ENCODE data around the gene MAST4. TPM values are rescaled to one million over a fixed set of nuclear protein-coding genes. Genes with fewer than 3 reads are reported as not detected.

MAST4 gene
- total and polyA plus RNA-seq, 2 donors (not counting 1 experiment from before 2014, with no cell fraction given), result 7.0 to 15.2 TPM

GRCh38 chr5:66554884-66555283 is 41.3 kb upstream of the MAST4 start:
- H2AFZ ChIP-seq (ENCODE audit: low read length), result no peak overlapping the region
- no peaks in the 10 kb centered on the region for H3K36me3 ChIP-seq (ENCODE audit: control insufficient read depth, insufficient read depth, low read length)
- no peaks in the 10 kb centered on the region for H4K20me1 ChIP-seq (ENCODE audit: control insufficient read depth, extremely low read depth, insufficient read depth, low read length)
- no peak overlapping the region for H3K9ac ChIP-seq (ENCODE audit: insufficient read depth, low read length)
- H3K9me3 ChIP-seq (ENCODE audit: control insufficient read depth, insufficient read depth, low read depth, low read length), result no peaks in the 10 kb centered on the region
- DNase-seq (ENCODE audit: low read depth in 2 of 2), result no peak
- no peaks in the 10 kb centered on the region for H3K79me2 ChIP-seq (ENCODE audit: control insufficient read depth, insufficient read depth, low read length)
- H3K4me2 ChIP-seq (ENCODE audit: extremely low read depth, insufficient read depth, low read length), result no peak overlapping the region
- no peaks in the 10 kb centered on the region for H3K27me3 ChIP-seq (ENCODE audit: control insufficient read depth, insufficient read depth, low read length)
- H3K4me1 ChIP-seq (ENCODE audit: control insufficient read depth, extremely low read depth, insufficient read depth, low read length), result no peaks in the 10 kb centered on the region
- TF ChIP-seq CTCF (conservative IDR thresholded peaks at IDR 0.05 in 1 of 2, IDR thresholded peaks at IDR 0.05 in 1 of 2; ENCODE audit: low read depth in 1 of 2, low read length in 2 of 2), result no peak
- no peak for TF ChIP-seq EZH2 (IDR thresholded peaks at IDR 0.05; ENCODE audit: low read length, missing control alignments)
- no peak overlapping the region for H3K27ac ChIP-seq (ENCODE audit: insufficient read depth, low read length)
- H3K4me3 ChIP-seq (replicated peaks in 1 of 4; ENCODE audit: control extremely low read depth in 1 of 4, insufficient read depth in 1 of 4, low read depth in 3 of 4, low read length in 4 of 4), result no peak overlapping the region

DNA sequence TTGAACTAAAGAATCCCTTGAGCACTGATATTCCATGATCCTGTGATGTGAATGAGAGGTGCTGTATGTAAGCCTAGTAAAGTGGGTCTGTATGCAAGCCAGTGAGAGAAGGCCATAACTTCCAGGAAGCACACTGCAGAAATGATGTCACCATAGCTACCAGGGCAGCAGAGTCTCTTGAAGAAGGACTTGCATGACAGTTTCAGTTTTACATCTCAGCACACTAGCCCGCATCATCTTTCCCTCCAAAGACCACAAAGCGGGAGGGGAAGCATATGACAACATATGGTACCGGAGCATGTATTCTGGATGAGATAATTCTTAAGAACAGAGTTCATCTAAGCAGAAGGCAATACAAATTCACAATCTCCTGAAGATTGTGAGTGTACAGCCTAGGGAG is 37.6 kb upstream of the MAST4 start:
- Histone ChIP-seq H3K4me2 (ENCODE audit: extremely low read depth, insufficient read depth, low read length) (no peak overlapping the region), H3K9ac (ENCODE audit: insufficient read depth, low read length) (no peak overlapping the region), H3K79me2 (ENCODE audit: control insufficient read depth, insufficient read depth, low read length) (no peaks in the 10 kb centered on the region), H3K4me3 (replicated peaks in 1 of 4; ENCODE audit: control extremely low read depth in 1 of 4, insufficient read depth in 1 of 4, low read depth in 3 of 4, low read length in 4 of 4) (no peak overlapping the region), H4K20me1 (ENCODE audit: control insufficient read depth, extremely low read depth, insufficient read depth, low read length) (no peaks in the 10 kb centered on the region), H3K36me3 (ENCODE audit: control insufficient read depth, insufficient read depth, low read length) (no peaks in the 10 kb centered on the region), H3K4me1 (ENCODE audit: control insufficient read depth, extremely low read depth, insufficient read depth, low read length) (no peaks in the 10 kb centered on the region), H2AFZ (ENCODE audit: low read length) (no peak overlapping the region), H3K27ac (ENCODE audit: insufficient read depth, low read length) (no peak overlapping the region), H3K9me3 (ENCODE audit: control insufficient read depth, insufficient read depth, low read depth, low read length) (no peaks in the 10 kb centered on the region), H3K27me3 (ENCODE audit: control insufficient read depth, insufficient read depth, low read length) (no peaks in the 10 kb centered on the region)
- no peak for DNase-seq (ENCODE audit: low read depth in 2 of 2)
- TF ChIP-seq CTCF (conservative IDR thresholded peaks at IDR 0.05 in 1 of 2, IDR thresholded peaks at IDR 0.05 in 1 of 2; ENCODE audit: low read depth in 1 of 2, low read length in 2 of 2), result no peak
- no peak for TF ChIP-seq EZH2 (IDR thresholded peaks at IDR 0.05; ENCODE audit: low read length, missing control alignments)

- no peak overlapping the region for H2AFZ ChIP-seq (ENCODE audit: low read length)
- no peak for DNase-seq (ENCODE audit: low read depth in 2 of 2)
- H3K36me3 ChIP-seq (ENCODE audit: control insufficient read depth, insufficient read depth, low read length), result no peaks in the 10 kb centered on the region
- H3K79me2 ChIP-seq (ENCODE audit: control insufficient read depth, insufficient read depth, low read length), result no peaks in the 10 kb centered on the region
- no peaks in the 10 kb centered on the region for H4K20me1 ChIP-seq (ENCODE audit: control insufficient read depth, extremely low read depth, insufficient read depth, low read length)
- H3K27me3 ChIP-seq (ENCODE audit: control insufficient read depth, insufficient read depth, low read length), result no peaks in the 10 kb centered on the region
- no peak overlapping the region for H3K4me3 ChIP-seq (replicated peaks in 1 of 4; ENCODE audit: control extremely low read depth in 1 of 4, insufficient read depth in 1 of 4, low read depth in 3 of 4, low read length in 4 of 4)
- no peak overlapping the region for H3K4me2 ChIP-seq (ENCODE audit: extremely low read depth, insufficient read depth, low read length)
- no peaks in the 10 kb centered on the region for H3K9me3 ChIP-seq (ENCODE audit: control insufficient read depth, insufficient read depth, low read depth, low read length)
- H3K4me1 ChIP-seq (ENCODE audit: control insufficient read depth, extremely low read depth, insufficient read depth, low read length), result no peaks in the 10 kb centered on the region
- TF ChIP-seq EZH2 (IDR thresholded peaks at IDR 0.05; ENCODE audit: low read length, missing control alignments), result no peak
- no peak for TF ChIP-seq CTCF (conservative IDR thresholded peaks at IDR 0.05 in 1 of 2, IDR thresholded peaks at IDR 0.05 in 1 of 2; ENCODE audit: low read depth in 1 of 2, low read length in 2 of 2)
- no peak overlapping the region for H3K9ac ChIP-seq (ENCODE audit: insufficient read depth, low read length)
- no peak overlapping the region for H3K27ac ChIP-seq (ENCODE audit: insufficient read depth, low read length)
These were observed 35.8 kb upstream of the MAST4 start for GRCh38 chr5:66560371-66560770.

Data from fibroblast of lung (primary cell).